ENCODE measurements around the gene TGM4.

The TGM4 gene

GRCh38 chr3:44958386-44958785, 84.0 kb downstream of the TGM4 start:
- no peak for DNase-seq

GRCh38 chr3:44960387-44961026, 86.1 kb downstream of the TGM4 start:
- DNase-seq: no peak

GRCh38 chr3:44961888-44962287, 87.5 kb downstream of the TGM4 start:
- DNase-seq: no peak

GRCh38 chr3:44962621-44963393, 88.4 kb downstream of the TGM4 start:
- DNase-seq: no peak

GRCh38 chr3:44963571-44964325, 89.3 kb downstream of the TGM4 start:
- no peak for DNase-seq

All from stimulated activated CD4-positive, alpha-beta T cell treated with anti-CD3 and anti-CD28 coated beads, Interleukin-4, amount 100 ng/mL, for 1 hour (primary cell).